ENCODE data around the gene CCT2.

- TF ChIP-seq EZH2 (IDR thresholded peaks at IDR 0.05; ENCODE audit: borderline replicate concordance) (no peak), CTCF (IDR thresholded peaks at IDR 0.05; ENCODE audit: poor library complexity) (no peak), EZH2phosphoT487 (IDR thresholded peaks at IDR 0.05; ENCODE audit: low read depth, severe bottlenecking, unreplicated experiment) (no peak)
Observed at GRCh38 chr12:69548687-69549086, 36.6 kb upstream of the CCT2 start.
